Measurements from ENCODE around the gene DLEC1. TPM values are rescaled to one million over a fixed set of nuclear protein-coding genes. Genes with fewer than 3 reads are reported as not detected.
A peak's percentile ranks its signal among the peaks of the same experiment; 100 is the strongest.

DLEC1 gene
- total RNA-seq, 4 donors from 2014 or later = 0.19 to 2.1 (median 0.50) TPM

DNA sequence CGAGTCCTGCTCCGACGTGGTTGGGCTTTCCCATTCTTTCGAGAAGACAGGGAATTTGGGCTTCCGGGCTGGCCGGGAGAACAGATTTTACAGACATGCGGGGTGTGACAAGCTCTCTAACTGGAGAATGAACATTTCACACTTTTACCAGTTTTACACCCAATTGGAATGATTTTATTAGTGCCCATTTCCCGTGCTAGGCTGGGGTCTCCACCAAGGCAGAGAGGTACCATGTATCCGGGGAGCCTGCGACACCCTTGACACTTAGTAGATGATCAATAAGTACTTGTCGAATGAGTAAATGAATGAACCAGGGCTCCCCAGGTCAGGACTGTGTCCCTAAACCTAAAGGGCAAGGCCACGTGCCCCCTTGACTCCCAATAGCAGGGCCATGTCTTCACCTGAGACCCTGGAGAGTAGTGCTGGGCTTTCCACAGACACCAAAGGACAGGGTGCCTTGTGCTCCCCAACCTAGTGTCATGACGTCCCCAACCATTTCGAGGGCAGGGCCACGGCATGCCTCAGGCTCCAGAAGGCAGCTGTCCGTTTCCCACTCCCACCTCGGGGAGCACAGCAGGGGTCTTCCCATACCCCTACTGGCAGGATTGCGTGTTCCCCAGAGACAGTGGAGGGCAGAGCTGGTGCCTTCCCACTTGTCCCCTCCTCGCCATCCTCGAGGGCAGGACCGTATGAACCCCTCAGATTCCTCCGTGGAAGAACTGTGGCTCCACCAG, 98.8 kb downstream of the DLEC1 start:
- peaks cover 40% of the 10 kb centered on the region for H3K36me3 ChIP-seq
- DNase-seq (ENCODE audit: low spot score in 2 of 2) = peak in 1 of 2 donors; percentile 79
- WGBS = 18% methylated on average over 10 of the region's 22 CpGs

GRCh38 chr3:38138349-38139190, 99.6 kb downstream of the DLEC1 start, which contains the start of gene MYD88:
Gene MYD88, plus strand, starts transcription at chr3:38138661. Its CDS starts 40 bp downstream, at chr3:38138701.
- Histone ChIP-seq H3K27me3 (no peaks in the 10 kb centered on the region), H3K27ac (peak within 1 kb of the TSS; percentile 90), H3K4me1 (peaks cover 52% of the 10 kb centered on the region), H3K9me3 (no peaks in the 10 kb centered on the region), H3K36me3 (peaks cover 33% of the 10 kb centered on the region), H3K4me3 (peak within 1 kb of the TSS; percentile 83)
- TF ChIP-seq, protein P1, sequence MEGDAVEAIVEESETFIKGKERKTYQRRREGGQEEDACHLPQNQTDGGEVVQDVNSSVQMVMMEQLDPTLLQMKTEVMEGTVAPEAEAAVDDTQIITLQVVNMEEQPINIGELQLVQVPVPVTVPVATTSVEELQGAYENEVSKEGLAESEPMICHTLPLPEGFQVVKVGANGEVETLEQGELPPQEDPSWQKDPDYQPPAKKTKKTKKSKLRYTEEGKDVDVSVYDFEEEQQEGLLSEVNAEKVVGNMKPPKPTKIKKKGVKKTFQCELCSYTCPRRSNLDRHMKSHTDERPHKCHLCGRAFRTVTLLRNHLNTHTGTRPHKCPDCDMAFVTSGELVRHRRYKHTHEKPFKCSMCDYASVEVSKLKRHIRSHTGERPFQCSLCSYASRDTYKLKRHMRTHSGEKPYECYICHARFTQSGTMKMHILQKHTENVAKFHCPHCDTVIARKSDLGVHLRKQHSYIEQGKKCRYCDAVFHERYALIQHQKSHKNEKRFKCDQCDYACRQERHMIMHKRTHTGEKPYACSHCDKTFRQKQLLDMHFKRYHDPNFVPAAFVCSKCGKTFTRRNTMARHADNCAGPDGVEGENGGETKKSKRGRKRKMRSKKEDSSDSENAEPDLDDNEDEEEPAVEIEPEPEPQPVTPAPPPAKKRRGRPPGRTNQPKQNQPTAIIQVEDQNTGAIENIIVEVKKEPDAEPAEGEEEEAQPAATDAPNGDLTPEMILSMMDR (IDR thresholded peaks at IDR 0.05) = no peak
- peak; percentile 26 to 56 for TF ChIP-seq POLR2A (IDR thresholded peaks at IDR 0.05)
- no peak for TF ChIP-seq EP300 (IDR thresholded peaks at IDR 0.05)
- TF ChIP-seq POLR2AphosphoS5 (IDR thresholded peaks at IDR 0.05) = peak in 2 of 3 donors; percentile 7 to 24
- WGBS = 0% methylated on average over 20 of the region's 65 CpGs
- peak; percentile 93 to 95 for DNase-seq (ENCODE audit: low spot score in 2 of 2)

More for the DNA sequence above, 98.8 kb downstream of the DLEC1 start:
- peak overlapping the region; percentile 83 for H3K4me3 ChIP-seq
- peak overlapping the region; percentile 90 for H3K27ac ChIP-seq
- peaks cover 52% of the 10 kb centered on the region for H3K4me1 ChIP-seq
- H3K27me3 ChIP-seq = no peaks in the 10 kb centered on the region
- TF ChIP-seq POLR2A (IDR thresholded peaks at IDR 0.05) (no peak), EP300 (IDR thresholded peaks at IDR 0.05) (no peak), POLR2AphosphoS5 (IDR thresholded peaks at IDR 0.05) (no peak)
- TF ChIP-seq, protein P1 (IDR thresholded peaks at IDR 0.05) = no peak
- H3K9me3 ChIP-seq = no peaks in the 10 kb centered on the region

- WGBS = 0% methylated on average over 7 of the region's 8 CpGs
- Histone ChIP-seq H3K4me1 (peaks cover 52% of the 10 kb centered on the region), H3K9me3 (no peaks in the 10 kb centered on the region), H3K36me3 (peaks cover 27% of the 10 kb centered on the region), H3K27ac (peak overlapping the region; percentile 90), H3K27me3 (no peaks in the 10 kb centered on the region), H3K4me3 (peak overlapping the region; percentile 83)
- peak in 1 of 2 donors; percentile 57 for DNase-seq (ENCODE audit: low spot score in 2 of 2)
- TF ChIP-seq EP300 (IDR thresholded peaks at IDR 0.05) (no peak), POLR2A (IDR thresholded peaks at IDR 0.05) (no peak), POLR2AphosphoS5 (IDR thresholded peaks at IDR 0.05) (no peak)
- TF ChIP-seq, protein P1 (IDR thresholded peaks at IDR 0.05) = no peak
Measured at GRCh38 chr3:38139191-38139590, 100.2 kb downstream of the DLEC1 start.

GRCh38 chr3:38139652-38140051, 100.6 kb downstream of the DLEC1 start:
- peak in 1 of 2 donors; percentile 38 for DNase-seq (ENCODE audit: low spot score in 2 of 2)
- H3K27me3 ChIP-seq = no peaks in the 10 kb centered on the region
- peak overlapping the region; percentile 83 for H3K4me3 ChIP-seq
- no peaks in the 10 kb centered on the region for H3K9me3 ChIP-seq
- no peak overlapping the region for H3K27ac ChIP-seq
- WGBS = 81% methylated on average over 7 of the region's 7 CpGs
- peaks cover 26% of the 10 kb centered on the region for H3K36me3 ChIP-seq
- peaks cover 50% of the 10 kb centered on the region for H3K4me1 ChIP-seq
- TF ChIP-seq POLR2AphosphoS5 (IDR thresholded peaks at IDR 0.05) (no peak), POLR2A (IDR thresholded peaks at IDR 0.05) (no peak), EP300 (IDR thresholded peaks at IDR 0.05) (no peak)
- TF ChIP-seq, protein P1 (IDR thresholded peaks at IDR 0.05) = no peak

All from suprapubic skin (tissue), 4 donors.